Measurements from ENCODE around the gene MUC12.

MUC12 gene

GRCh38 chr7:101066833-101067177 lies 97.4 kb downstream of the MUC12 start:
- DNase-seq (ENCODE audit: low spot score) = no peak

GRCh38 chr7:101068401-101068800 lies 99.0 kb downstream of the MUC12 start:
- no peak for DNase-seq (ENCODE audit: low spot score)
